SK-N-SH treated with all-trans-retinoic acid at 6 μM for 48 hours (cell line): ENCODE data around the gene GPC5.

ENCODE experiments used
- ATAC-seq: fragments of 200-7000 bp; cut with Tn5 transposase; 3 replicates; pipeline ENCODE4 v1.9.1; 2020; ENCODE audit warnings: mild to moderate bottlenecking, moderate library complexity
- ARNTL ChIP-seq: fragments of 450-650 bp; formaldehyde crosslinking; IDR thresholded peaks from 2 replicates; pipeline ENCODE4 v1.5.0; 2020; ENCODE audit warnings: low read depth, mild to moderate bottlenecking, moderate library complexity, borderline replicate concordance
- BACH2 ChIP-seq: fragments of 250-450 bp; sonication (Bioruptor Pico); IDR thresholded peaks from 2 replicates; pipeline ENCODE4 v1.9.0; 2021; ENCODE audit warnings: mild to moderate bottlenecking, borderline replicate concordance
- ESRRG ChIP-seq: fragments of 250-450 bp; sonication (Bioruptor Pico); IDR thresholded peaks from 2 replicates; pipeline ENCODE4 v1.6.1; 2021; ENCODE audit warnings: mild to moderate bottlenecking
- GLIS3 ChIP-seq: fragments of 250-450 bp; sonication (Bioruptor Pico); IDR thresholded peaks from 2 replicates; pipeline ENCODE4 v1.5.0; 2020; ENCODE audit warnings: mild to moderate bottlenecking, moderate library complexity
- ISL1 ChIP-seq: fragments of 250-450 bp; sonication (Bioruptor Pico); IDR thresholded peaks from 2 replicates; pipeline ENCODE4 v2.1.2; 2022; ENCODE audit warnings: mild to moderate bottlenecking, moderate library complexity
- PPARA ChIP-seq: fragments of 250-450 bp; sonication (Bioruptor Pico); IDR thresholded peaks from 2 replicates; pipeline ENCODE4 v1.5.0; 2020; ENCODE audit warnings: mild to moderate bottlenecking, borderline replicate concordance
- RARB ChIP-seq: fragments of 250-450 bp; sonication (Bioruptor Pico); IDR thresholded peaks from 2 replicates; pipeline ENCODE4 v1.8.0; 2021; ENCODE audit warnings: mild to moderate bottlenecking, moderate library complexity
- SNAI2 ChIP-seq: fragments of 250-450 bp; sonication (Bioruptor Pico); IDR thresholded peaks from 2 replicates; pipeline ENCODE4 v1.5.0; 2020; ENCODE audit warnings: mild to moderate bottlenecking, moderate library complexity
- TCF4 ChIP-seq: fragments of 250-450 bp; sonication (Bioruptor Pico); IDR thresholded peaks from 2 replicates; pipeline ENCODE4 v1.8.0; 2021; ENCODE audit warnings: mild to moderate bottlenecking, moderate library complexity, borderline replicate concordance
- TOX ChIP-seq: fragments of 250-450 bp; sonication (Bioruptor Pico); IDR thresholded peaks from 2 replicates; pipeline ENCODE4 v1.8.0; 2021; ENCODE audit warnings: mild to moderate bottlenecking, moderate library complexity, borderline replicate concordance
- ZC3H10 ChIP-seq: fragments of 250-450 bp; sonication (Bioruptor Pico); IDR thresholded peaks from 2 replicates; pipeline ENCODE4 v1.5.1; 2021; ENCODE audit warnings: mild to moderate bottlenecking, moderate library complexity
- ZFP3 ChIP-seq: fragments of 250-450 bp; sonication (Bioruptor Pico); IDR thresholded peaks from 2 replicates; pipeline ENCODE4 v1.5.0; 2020; ENCODE audit warnings: mild to moderate bottlenecking, moderate library complexity
- ZNF70 ChIP-seq: fragments of 450-650 bp; formaldehyde crosslinking; IDR thresholded peaks from 2 replicates; pipeline ENCODE4 v1.5.0; 2020; ENCODE audit warnings: mild to moderate bottlenecking, moderate library complexity
- ZNF8 ChIP-seq: fragments of 450-650 bp; formaldehyde crosslinking; IDR thresholded peaks from 2 replicates; pipeline ENCODE4 v1.5.0; 2020; ENCODE audit warnings: mild to moderate bottlenecking, moderate library complexity
- TF ChIP-seq, protein P1 (sequence below): fragments of 250-450 bp; sonication (Bioruptor Pico); IDR thresholded peaks from 2 replicates; pipeline ENCODE4 v1.8.0; 2021; ENCODE audit warnings: low read depth, mild to moderate bottlenecking, moderate library complexity, borderline replicate concordance
- TF ChIP-seq, protein P2 (sequence below): fragments of 250-450 bp; sonication (Bioruptor Pico); IDR thresholded peaks from 2 replicates; pipeline ENCODE4 v1.5.1; 2020; ENCODE audit warnings: low read depth, mild to moderate bottlenecking, moderate library complexity
- TF ChIP-seq, protein P3 (sequence below): fragments of 250-450 bp; sonication (Bioruptor Pico); IDR thresholded peaks from 2 replicates; pipeline ENCODE4 v1.8.0; 2020; ENCODE audit warnings: mild to moderate bottlenecking, moderate library complexity, borderline replicate concordance
- TF ChIP-seq, protein P4 (sequence below): fragments of 250-450 bp; sonication (Bioruptor Pico); IDR thresholded peaks from 2 replicates; pipeline ENCODE4 v1.5.1; 2021; ENCODE audit warnings: mild to moderate bottlenecking, moderate library complexity

The GPC5 gene

DNA sequence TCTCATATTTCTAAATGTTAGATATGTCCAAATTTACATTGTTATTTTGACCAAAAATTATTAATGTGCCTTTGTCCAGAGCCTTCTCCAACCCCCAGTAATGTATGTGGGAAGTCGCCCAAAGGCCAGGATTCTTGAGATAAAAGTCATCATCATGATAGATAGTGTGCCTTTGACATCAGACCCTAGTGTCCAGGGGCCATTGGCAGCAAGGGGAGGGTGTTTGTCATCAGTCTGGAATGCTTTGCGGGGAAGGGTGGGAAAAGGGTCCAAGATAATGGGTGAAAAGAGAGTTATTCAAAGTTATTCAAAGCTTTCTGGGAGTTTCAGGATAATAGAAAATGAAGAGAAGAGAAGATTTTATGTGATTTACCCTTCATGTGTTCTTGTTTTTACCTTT lies 918.6 kb downstream of the GPC5 start (continued):
- TF ChIP-seq BACH2 (CRISPR knock-in tag) (no peak), RARB (CRISPR knock-in tag) (no peak), TCF4 (CRISPR knock-in tag) (no peak)
- TF ChIP-seq, protein P1, sequence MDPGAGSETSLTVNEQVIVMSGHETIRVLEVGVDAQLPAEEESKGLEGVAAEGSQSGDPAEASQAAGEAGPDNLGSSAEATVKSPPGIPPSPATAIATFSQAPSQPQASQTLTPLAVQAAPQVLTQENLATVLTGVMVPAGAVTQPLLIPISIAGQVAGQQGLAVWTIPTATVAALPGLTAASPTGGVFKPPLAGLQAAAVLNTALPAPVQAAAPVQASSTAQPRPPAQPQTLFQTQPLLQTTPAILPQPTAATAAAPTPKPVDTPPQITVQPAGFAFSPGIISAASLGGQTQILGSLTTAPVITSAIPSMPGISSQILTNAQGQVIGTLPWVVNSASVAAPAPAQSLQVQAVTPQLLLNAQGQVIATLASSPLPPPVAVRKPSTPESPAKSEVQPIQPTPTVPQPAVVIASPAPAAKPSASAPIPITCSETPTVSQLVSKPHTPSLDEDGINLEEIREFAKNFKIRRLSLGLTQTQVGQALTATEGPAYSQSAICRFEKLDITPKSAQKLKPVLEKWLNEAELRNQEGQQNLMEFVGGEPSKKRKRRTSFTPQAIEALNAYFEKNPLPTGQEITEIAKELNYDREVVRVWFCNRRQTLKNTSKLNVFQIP (CRISPR knock-in tag) = no peak
- TF ChIP-seq, all 23 proteins: peak for 3

DNA sequence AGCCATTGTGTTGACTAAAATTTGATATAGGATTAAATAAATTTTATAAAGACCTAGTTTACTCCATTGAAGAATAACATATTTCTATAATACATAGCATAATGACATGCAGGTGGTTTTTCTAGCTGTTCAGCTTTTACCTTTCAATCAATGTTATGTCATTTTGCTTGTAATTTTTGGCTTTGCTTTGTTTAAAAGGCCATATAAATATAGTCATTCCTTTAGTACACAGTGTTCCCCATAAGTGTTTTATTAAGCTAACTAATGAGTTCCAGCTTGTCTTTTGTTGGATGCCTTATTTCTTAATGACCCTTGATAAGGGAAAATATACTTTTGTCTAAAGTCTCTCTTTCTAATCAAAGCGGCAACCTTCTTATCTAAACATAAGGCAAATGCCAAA lies 921.9 kb downstream of the GPC5 start:
- TF ChIP-seq ISL1 (CRISPR knock-in tag) (no peak), GLIS3 (CRISPR knock-in tag) (no peak), TCF4 (CRISPR knock-in tag) (no peak), ZNF70 (CRISPR knock-in tag) (no peak), ARNTL (no peak), BACH2 (CRISPR knock-in tag) (no peak), TOX (CRISPR knock-in tag) (no peak), ESRRG (CRISPR knock-in tag) (no peak), RARB (CRISPR knock-in tag) (no peak), ZNF8 (CRISPR knock-in tag) (no peak), PPARA (CRISPR knock-in tag) (no peak), ZFP3 (CRISPR knock-in tag) (no peak)
- TF ChIP-seq, protein P2, sequence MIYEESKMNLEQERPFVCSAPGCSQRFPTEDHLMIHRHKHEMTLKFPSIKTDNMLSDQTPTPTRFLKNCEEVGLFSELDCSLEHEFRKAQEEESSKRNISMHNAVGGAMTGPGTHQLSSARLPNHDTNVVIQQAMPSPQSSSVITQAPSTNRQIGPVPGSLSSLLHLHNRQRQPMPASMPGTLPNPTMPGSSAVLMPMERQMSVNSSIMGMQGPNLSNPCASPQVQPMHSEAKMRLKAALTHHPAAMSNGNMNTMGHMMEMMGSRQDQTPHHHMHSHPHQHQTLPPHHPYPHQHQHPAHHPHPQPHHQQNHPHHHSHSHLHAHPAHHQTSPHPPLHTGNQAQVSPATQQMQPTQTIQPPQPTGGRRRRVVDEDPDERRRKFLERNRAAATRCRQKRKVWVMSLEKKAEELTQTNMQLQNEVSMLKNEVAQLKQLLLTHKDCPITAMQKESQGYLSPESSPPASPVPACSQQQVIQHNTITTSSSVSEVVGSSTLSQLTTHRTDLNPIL (CRISPR knock-in tag) = no peak
- TF ChIP-seq, protein P3, sequence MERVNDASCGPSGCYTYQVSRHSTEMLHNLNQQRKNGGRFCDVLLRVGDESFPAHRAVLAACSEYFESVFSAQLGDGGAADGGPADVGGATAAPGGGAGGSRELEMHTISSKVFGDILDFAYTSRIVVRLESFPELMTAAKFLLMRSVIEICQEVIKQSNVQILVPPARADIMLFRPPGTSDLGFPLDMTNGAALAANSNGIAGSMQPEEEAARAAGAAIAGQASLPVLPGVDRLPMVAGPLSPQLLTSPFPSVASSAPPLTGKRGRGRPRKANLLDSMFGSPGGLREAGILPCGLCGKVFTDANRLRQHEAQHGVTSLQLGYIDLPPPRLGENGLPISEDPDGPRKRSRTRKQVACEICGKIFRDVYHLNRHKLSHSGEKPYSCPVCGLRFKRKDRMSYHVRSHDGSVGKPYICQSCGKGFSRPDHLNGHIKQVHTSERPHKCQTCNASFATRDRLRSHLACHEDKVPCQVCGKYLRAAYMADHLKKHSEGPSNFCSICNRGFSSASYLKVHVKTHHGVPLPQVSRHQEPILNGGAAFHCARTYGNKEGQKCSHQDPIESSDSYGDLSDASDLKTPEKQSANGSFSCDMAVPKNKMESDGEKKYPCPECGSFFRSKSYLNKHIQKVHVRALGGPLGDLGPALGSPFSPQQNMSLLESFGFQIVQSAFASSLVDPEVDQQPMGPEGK = no peak
- TF ChIP-seq, protein P1 (CRISPR knock-in tag) = no peak
- TF ChIP-seq, all 23 proteins: peak for 0
- ATAC-seq = no peak

DNA sequence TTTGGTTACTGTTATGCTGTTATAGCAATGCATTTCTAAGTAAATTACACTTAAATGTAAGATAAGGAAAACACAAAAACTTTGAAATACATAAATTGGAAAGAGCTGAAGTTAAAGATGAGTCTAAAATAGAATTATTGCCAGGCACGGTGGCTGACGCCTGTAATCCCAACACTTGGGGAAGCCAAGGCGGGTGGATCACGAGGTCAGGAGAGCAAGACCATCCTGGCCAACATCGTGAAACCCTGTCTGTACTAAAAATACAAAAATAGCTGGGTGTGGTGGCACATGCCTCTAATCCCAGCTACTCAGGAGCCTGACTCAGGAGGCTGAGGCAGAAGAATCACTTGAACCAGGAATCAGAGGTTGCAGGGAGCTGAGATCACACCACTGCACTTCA lies 922.8 kb downstream of the GPC5 start:
- ATAC-seq = no peak
- no peak for TF ChIP-seq BACH2 (CRISPR knock-in tag)
- TF ChIP-seq RARB (CRISPR knock-in tag) = no peak
- no peak for TF ChIP-seq SNAI2
- no peak for TF ChIP-seq GLIS3 (CRISPR knock-in tag)
- TF ChIP-seq ZC3H10 (CRISPR knock-in tag) = no peak
- no peak for TF ChIP-seq ESRRG (CRISPR knock-in tag)
- no peak for TF ChIP-seq ISL1 (CRISPR knock-in tag)
- TF ChIP-seq, protein P3 = no peak
- TF ChIP-seq PPARA (CRISPR knock-in tag) = no peak
- no peak for TF ChIP-seq TOX (CRISPR knock-in tag)
- TF ChIP-seq TCF4 (CRISPR knock-in tag) = no peak
- TF ChIP-seq, all 23 proteins: peak for 0

DNA sequence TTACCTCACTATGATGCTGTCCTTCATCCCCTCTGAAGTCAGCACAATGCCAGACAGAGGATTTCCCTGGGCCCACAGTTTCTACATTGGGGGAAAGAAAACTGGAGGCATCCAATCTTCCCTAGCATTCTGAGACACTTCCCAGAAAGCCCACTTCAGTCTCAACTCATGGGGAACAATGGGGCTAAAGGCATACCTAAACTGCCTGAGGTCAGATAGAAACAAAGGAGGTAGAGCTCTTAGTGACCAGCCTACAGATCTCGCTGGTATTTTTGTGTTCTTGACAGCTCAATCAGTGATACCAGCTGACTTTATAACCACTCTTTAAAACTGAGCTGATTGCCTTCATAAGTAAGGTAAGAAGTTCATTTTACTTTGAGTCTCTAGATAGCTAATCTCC lies 947.2 kb downstream of the GPC5 start:
- ATAC-seq = no peak
- TF ChIP-seq, protein P4, sequence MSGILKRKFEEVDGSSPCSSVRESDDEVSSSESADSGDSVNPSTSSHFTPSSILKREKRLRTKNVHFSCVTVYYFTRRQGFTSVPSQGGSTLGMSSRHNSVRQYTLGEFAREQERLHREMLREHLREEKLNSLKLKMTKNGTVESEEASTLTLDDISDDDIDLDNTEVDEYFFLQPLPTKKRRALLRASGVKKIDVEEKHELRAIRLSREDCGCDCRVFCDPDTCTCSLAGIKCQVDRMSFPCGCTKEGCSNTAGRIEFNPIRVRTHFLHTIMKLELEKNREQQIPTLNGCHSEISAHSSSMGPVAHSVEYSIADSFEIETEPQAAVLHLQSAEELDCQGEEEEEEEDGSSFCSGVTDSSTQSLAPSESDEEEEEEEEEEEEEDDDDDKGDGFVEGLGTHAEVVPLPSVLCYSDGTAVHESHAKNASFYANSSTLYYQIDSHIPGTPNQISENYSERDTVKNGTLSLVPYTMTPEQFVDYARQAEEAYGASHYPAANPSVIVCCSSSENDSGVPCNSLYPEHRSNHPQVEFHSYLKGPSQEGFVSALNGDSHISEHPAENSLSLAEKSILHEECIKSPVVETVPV (CRISPR knock-in tag) = no peak
